Fibroblast of the aortic adventitia (primary cell): Measurements from ENCODE around the gene KLK7. TPM values are rescaled to one million over a fixed set of nuclear protein-coding genes. Genes with fewer than 3 reads are reported as not detected.
"Not testable (repeated sequence)": the region's sequence is repeated elsewhere in the genome, so short reads cannot be mapped to it uniquely, and the experiment has no call there.

ENCODE experiments used
- DNase-seq: peaks from one replicate; pipeline ENCODE4 v3.0.0-alpha.2; 2010; ENCODE audit warnings: low read depth
- H3K4me3 ChIP-seq: 2 replicates; pipeline ENCODE4 v1.5.1; 2011; ENCODE audit warnings: low read depth, mild to moderate bottlenecking, control low read depth, low read length, moderate library complexity
- CTCF ChIP-seq: IDR thresholded peaks from 2 replicates; pipeline ENCODE4 v1.5.1; 2011; ENCODE audit warnings: mild to moderate bottlenecking, low read length, control low read depth, inconsistent platforms; ENCODE audit not compliant: insufficient read depth
- total RNA-seq: library from RNA; depleted of rRNA; stranded (reverse); fragments of >200 nt; gene quantifications from 2 replicates; pipeline ENCODE4 v1.2.3, GENCODE V29; 2012; ENCODE audit warnings: low replicate concordance

The KLK7 gene
- total RNA-seq, 1 donor = 0.18 TPM

GRCh38 chr19:50972795-50973376 lies 10.8 kb downstream of the KLK7 start:
- H3K4me3 ChIP-seq = no peak overlapping the region
- no peak for TF ChIP-seq CTCF
- DNase-seq = no peak

GRCh38 chr19:50969810-50970209 lies 13.9 kb downstream of the KLK7 start:
- H3K4me3 ChIP-seq, DNase-seq: not testable (repeated sequence)

GRCh38 chr19:50969413-50969760 lies 14.3 kb downstream of the KLK7 start, which contains the start of gene KLK6:
KLK6 (minus strand) TSS chr19:50969591; CDS start chr19:50968104, 1,487 bp downstream.
- no peak within 1 kb of the TSS for H3K4me3 ChIP-seq
- DNase-seq = no peak
- TF ChIP-seq CTCF = no peak

GRCh38 chr19:50968716-50969412 lies 14.9 kb downstream of the KLK7 start:
- DNase-seq = no peak
- H3K4me3 ChIP-seq = no peak overlapping the region
- no peak for TF ChIP-seq CTCF

GRCh38 chr19:50967929-50968715 lies 15.6 kb downstream of the KLK7 start:
- H3K4me3 ChIP-seq = no peak overlapping the region
- no peak for DNase-seq
- TF ChIP-seq CTCF = no peak

- no peak for DNase-seq
- TF ChIP-seq CTCF = no peak
- H3K4me3 ChIP-seq = no peak overlapping the region
These were observed 19.5 kb downstream of the KLK7 start for GRCh38 chr19:50964266-50964665.

GRCh38 chr19:50963381-50963780 lies 20.3 kb downstream of the KLK7 start:
- no peak for TF ChIP-seq CTCF
- no peak overlapping the region for H3K4me3 ChIP-seq
- no peak for DNase-seq
